Activated T-helper 1 cell treated with anti-CD3 and anti-CD28 coated beads, Interleukin-12 subunit alpha, Interleukin-12 subunit beta, Interleukin-2, Interleukin-4 antibody, amounts not matched to agents 30 ng/mL and 10 ng/mL and 1 ng/mL, durations not matched to agents 14 hours and 24 hours and 36 hours (primary cell): ENCODE results near the gene KCNK4. TPM values are rescaled to one million over a fixed set of nuclear protein-coding genes. Genes with fewer than 3 reads are reported as not detected.
A peak's percentile ranks its signal among the peaks of the same experiment; 100 is the strongest.
"Not testable (repeated sequence)": the region's sequence is repeated elsewhere in the genome, so short reads cannot be mapped to it uniquely, and the experiment has no call there.

Experiments
- DNase-seq: peaks from one replicate; pipeline ENCODE4 v3.0.0; 2021; ENCODE audit warnings: low spot score
- H3K27ac Mint-ChIP-seq: one replicate; pipeline ENCODE4 v1.8.0; 2021; ENCODE audit warnings: mild to moderate bottlenecking, mixed read lengths
- H3K27me3 Mint-ChIP-seq: one replicate; pipeline ENCODE4 v1.8.0; 2022; ENCODE audit warnings: mild to moderate bottlenecking, moderate library complexity, mixed read lengths; ENCODE audit not compliant: insufficient read depth
- H3K36me3 Mint-ChIP-seq: one replicate; pipeline ENCODE4 v1.8.0; 2021; ENCODE audit warnings: low read depth, mixed read lengths
- H3K4me1 Mint-ChIP-seq: one replicate; pipeline ENCODE4 v1.8.0; 2021; ENCODE audit warnings: low read depth, mixed read lengths
- H3K4me3 Mint-ChIP-seq: one replicate; pipeline ENCODE4 v1.8.0; 2021; ENCODE audit warnings: mild to moderate bottlenecking, moderate library complexity, mixed read lengths
- H3K9me3 Mint-ChIP-seq: one replicate; pipeline ENCODE4 v1.8.0; 2021; ENCODE audit warnings: mixed read lengths
- intact Hi-C: fragments of 100-400 bp; cut with micrococcal nuclease; formaldehyde crosslinking; loops from one replicate; pipeline ENCODE4 v1.15.1; 2024
- total RNA-seq: library from RNA; stranded (reverse); gene quantifications from 2 replicates; pipeline ENCODE4 v1.2.3, GENCODE V29; 2022

The KCNK4 gene
- total RNA-seq, 1 donor from 2014 or later, result 0.16 TPM

- H3K27me3 Mint-ChIP-seq, DNase-seq, H3K9me3 Mint-ChIP-seq: not testable (repeated sequence)
- Mint-ChIP-seq H3K36me3 (peaks cover 25% of the 10 kb centered on the region), H3K4me3 (peak overlapping the region; percentile 94), H3K4me1 (peaks cover 30% of the 10 kb centered on the region), H3K27ac (peak overlapping the region; percentile 100)
- intact Hi-C loops, result loop anchor here (5.0 kb wide), 1 partner anchor 329 kb away; the partner anchor contains the start of gene OTUB1
Observed at GRCh38 chr11:64315667-64316526, 24.8 kb downstream of the KCNK4 start.

- intact Hi-C loops, result loop anchor here (1.0 to 5.0 kb wide), 7 partner anchors 11 to 462 kb away; partner anchors contain the start of genes ESRRA, FKBP2, OTUB1 and RPS6KA4
- H3K27ac Mint-ChIP-seq, result peak overlapping the region; percentile 100
- no peaks in the 10 kb centered on the region for H3K9me3 Mint-ChIP-seq
- H3K27me3 Mint-ChIP-seq, result no peaks in the 10 kb centered on the region
- H3K36me3 Mint-ChIP-seq, result peaks cover 31% of the 10 kb centered on the region
- H3K4me3 Mint-ChIP-seq, result peak overlapping the region; percentile 94
- DNase-seq, result no peak
- peaks cover 34% of the 10 kb centered on the region for H3K4me1 Mint-ChIP-seq
Observed at GRCh38 chr11:64316672-64317324, 25.7 kb downstream of the KCNK4 start.

GRCh38 chr11:64317325-64317960 is 26.3 kb downstream of the KCNK4 start, which contains the start of gene TRMT112:
TRMT112 (minus strand) TSS chr11:64317559; CDS start chr11:64317526, 33 bp downstream.
- Mint-ChIP-seq H3K27ac (peak within 1 kb of the TSS; percentile 100), H3K9me3 (no peaks in the 10 kb centered on the region), H3K27me3 (no peaks in the 10 kb centered on the region), H3K4me1 (peaks cover 34% of the 10 kb centered on the region), H3K4me3 (peak within 1 kb of the TSS; percentile 94), H3K36me3 (peaks cover 31% of the 10 kb centered on the region)
- intact Hi-C loops, result loop anchor here (1.0 to 5.0 kb wide), 7 partner anchors 12 to 461 kb away; partner anchors contain the start of genes ESRRA, FKBP2, OTUB1 and RPS6KA4
- DNase-seq, result peak; percentile 97

GRCh38 chr11:64317961-64318765 is 27.1 kb downstream of the KCNK4 start, which contains the start of gene PRDX5:
PRDX5 (plus strand) TSS chr11:64318121; CDS start chr11:64318216, 95 bp downstream.
- Mint-ChIP-seq H3K27ac (peak within 1 kb of the TSS; percentile 100), H3K9me3 (no peaks in the 10 kb centered on the region), H3K27me3 (no peaks in the 10 kb centered on the region), H3K36me3 (peaks cover 27% of the 10 kb centered on the region), H3K4me1 (peaks cover 34% of the 10 kb centered on the region), H3K4me3 (peak within 1 kb of the TSS; percentile 94)
- intact Hi-C loops, result loop anchor here (1.0 to 5.0 kb wide), 10 partner anchors 13 to 460 kb away; partner anchors contain the start of genes CCDC88B, ESRRA, FKBP2 and GPR137
- DNase-seq, result peak; percentile 96

- DNase-seq, result no peak
- H3K27ac Mint-ChIP-seq, result peak overlapping the region; percentile 100
- no peaks in the 10 kb centered on the region for H3K9me3 Mint-ChIP-seq
- peaks cover 34% of the 10 kb centered on the region for H3K4me1 Mint-ChIP-seq
- intact Hi-C loops, result loop anchor here (1.0 to 5.0 kb wide), 4 partner anchors 12 to 332 kb away; partner anchors contain the start of genes CCDC88B, GPR137 and OTUB1
- peaks cover 27% of the 10 kb centered on the region for H3K36me3 Mint-ChIP-seq
- H3K27me3 Mint-ChIP-seq, result no peaks in the 10 kb centered on the region
- H3K4me3 Mint-ChIP-seq, result peak overlapping the region; percentile 94
Observed at GRCh38 chr11:64318766-64319761, 28.0 kb downstream of the KCNK4 start.

- H3K4me3 Mint-ChIP-seq, result peak overlapping the region; percentile 54
- intact Hi-C loops, result no loop called here
Observed at GRCh38 chr11:64320556-64320955, 29.5 kb downstream of the KCNK4 start.

GRCh38 chr11:64321026-64321425 is 29.9 kb downstream of the KCNK4 start:
- intact Hi-C loops, result no loop called here
- Mint-ChIP-seq H3K27ac (peak overlapping the region; percentile 61), H3K27me3 (no peaks in the 10 kb centered on the region), H3K4me3 (peak overlapping the region; percentile 39), H3K4me1 (peaks cover 34% of the 10 kb centered on the region), H3K9me3 (no peaks in the 10 kb centered on the region), H3K36me3 (peaks cover 22% of the 10 kb centered on the region)
- DNase-seq, result no peak

More at GRCh38 chr11:64320556-64320955, 29.5 kb downstream of the KCNK4 start:
- Mint-ChIP-seq H3K9me3 (no peaks in the 10 kb centered on the region), H3K36me3 (peaks cover 22% of the 10 kb centered on the region), H3K4me1 (peaks cover 34% of the 10 kb centered on the region), H3K27me3 (no peaks in the 10 kb centered on the region), H3K27ac (no peak overlapping the region)
- no peak for DNase-seq

- peaks cover 30% of the 10 kb centered on the region for H3K4me1 Mint-ChIP-seq
- no peaks in the 10 kb centered on the region for H3K27me3 Mint-ChIP-seq
- no peak overlapping the region for H3K4me3 Mint-ChIP-seq
- no peak for DNase-seq
- no peaks in the 10 kb centered on the region for H3K9me3 Mint-ChIP-seq
- intact Hi-C loops, result no loop called here
- H3K27ac Mint-ChIP-seq, result no peak overlapping the region
- peaks cover 20% of the 10 kb centered on the region for H3K36me3 Mint-ChIP-seq
Observed at GRCh38 chr11:64321533-64321932, 30.4 kb downstream of the KCNK4 start.

GRCh38 chr11:64322925-64323260 is 31.8 kb downstream of the KCNK4 start:
- intact Hi-C loops, result no loop called here
- Mint-ChIP-seq H3K9me3 (no peaks in the 10 kb centered on the region), H3K4me3 (no peak overlapping the region), H3K4me1 (peaks cover 22% of the 10 kb centered on the region), H3K27ac (no peak overlapping the region), H3K27me3 (no peaks in the 10 kb centered on the region), H3K36me3 (peaks cover 10% of the 10 kb centered on the region)
- DNase-seq, result no peak

GRCh38 chr11:64323373-64323772 is 32.3 kb downstream of the KCNK4 start:
- intact Hi-C loops, result no loop called here
- no peak overlapping the region for H3K4me3 Mint-ChIP-seq
- no peak for DNase-seq
- no peaks in the 10 kb centered on the region for H3K9me3 Mint-ChIP-seq
- H3K36me3 Mint-ChIP-seq, result peaks cover 10% of the 10 kb centered on the region
- no peak overlapping the region for H3K27ac Mint-ChIP-seq
- no peaks in the 10 kb centered on the region for H3K27me3 Mint-ChIP-seq
- peaks cover 22% of the 10 kb centered on the region for H3K4me1 Mint-ChIP-seq

- intact Hi-C loops, H3K9me3 Mint-ChIP-seq, H3K27me3 Mint-ChIP-seq: not testable (repeated sequence)
Observed at GRCh38 chr11:64323984-64324383, 32.9 kb downstream of the KCNK4 start.

More at GRCh38 chr11:64323984-64324383, 32.9 kb downstream of the KCNK4 start:
- peaks cover 20% of the 10 kb centered on the region for H3K4me1 Mint-ChIP-seq
- H3K4me3 Mint-ChIP-seq, DNase-seq, H3K27ac Mint-ChIP-seq: not testable (repeated sequence)
- H3K36me3 Mint-ChIP-seq, result peaks cover 10% of the 10 kb centered on the region
